ENCODE measurements around the gene CAPN1. TPM values are rescaled to one million over a fixed set of nuclear protein-coding genes. Genes with fewer than 3 reads are reported as not detected.

CAPN1 gene
- total RNA-seq, 1 donor from 2014 or later, result 87.1 TPM

DNA sequence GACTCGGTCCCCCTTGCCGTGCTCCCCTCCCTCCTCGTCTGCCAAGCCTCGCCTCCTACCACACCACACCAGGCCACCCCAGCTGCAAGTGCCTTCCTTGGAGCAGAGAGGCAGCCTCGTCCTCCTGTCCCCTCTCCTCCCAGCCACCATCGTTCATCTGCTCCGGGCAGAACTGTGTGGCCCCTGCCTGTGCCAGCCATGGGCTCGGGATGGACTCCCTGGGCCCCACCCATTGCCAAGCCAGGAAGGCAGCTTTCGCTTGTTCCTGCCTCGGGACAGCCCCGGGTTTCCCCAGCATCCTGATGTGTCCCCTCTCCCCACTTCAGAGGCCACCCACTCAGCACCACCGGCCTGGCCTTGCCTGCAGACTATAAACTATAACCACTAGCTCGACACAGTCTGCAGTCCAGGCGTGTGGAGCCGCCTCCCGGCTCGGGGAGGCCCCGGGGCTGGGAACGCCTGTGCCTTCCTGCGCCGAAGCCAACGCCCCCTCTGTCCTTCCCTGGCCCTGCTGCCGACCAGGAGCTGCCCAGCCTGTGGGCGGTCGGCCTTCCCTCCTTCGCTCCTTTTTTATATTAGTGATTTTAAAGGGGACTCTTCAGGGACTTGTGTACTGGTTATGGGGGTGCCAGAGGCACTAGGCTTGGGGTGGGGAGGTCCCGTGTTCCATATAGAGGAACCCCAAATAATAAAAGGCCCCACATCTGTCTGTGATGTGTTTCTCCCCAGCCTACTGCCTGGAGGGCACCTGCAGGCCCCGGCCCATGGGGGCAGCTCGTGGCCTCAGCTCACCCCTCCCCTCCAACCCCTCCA lies 29.8 kb downstream of the CAPN1 start:
- Mint-ChIP-seq H3K36me3 (ENCODE audit: low read depth) (peaks cover 24% of the 10 kb centered on the region), H3K27me3 (peaks cover 6% of the 10 kb centered on the region), H3K9me3 (peaks cover 6% of the 10 kb centered on the region), H3K27ac (no peak overlapping the region), H3K4me3 (no peak overlapping the region), H3K4me1 (peaks cover 20% of the 10 kb centered on the region)
- DNase-seq, result no peak
- intact Hi-C loops (cut with micrococcal nuclease), result no loop called here

DNA sequence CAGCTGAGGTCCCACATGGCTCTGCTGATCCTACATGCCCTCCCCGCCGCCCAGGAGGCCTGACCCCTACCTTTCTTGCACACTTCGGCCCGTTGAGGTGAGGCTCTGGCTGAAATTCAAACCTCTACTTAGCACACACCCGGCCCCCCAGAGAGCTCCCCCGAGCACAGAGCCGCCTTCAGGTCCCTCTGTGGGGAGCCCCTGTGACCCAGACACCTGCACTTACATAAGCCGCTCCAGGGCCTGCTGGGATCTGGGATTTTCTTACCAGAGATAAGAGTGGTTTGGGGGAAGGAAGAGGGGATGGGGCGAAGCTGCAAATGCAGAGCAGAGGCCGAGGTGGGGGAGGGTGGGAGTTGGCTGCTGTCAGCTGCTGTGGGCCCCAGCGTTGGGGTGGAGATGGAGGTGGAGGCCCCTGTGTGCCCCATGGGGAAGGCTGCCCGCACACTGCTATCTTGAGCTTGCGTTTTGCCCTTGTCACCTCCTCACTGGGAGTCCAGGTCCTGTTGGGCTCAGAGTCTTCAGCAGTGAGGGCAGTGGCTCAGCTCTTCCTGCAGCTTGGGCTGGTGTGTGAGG lies 30.6 kb downstream of the CAPN1 start:
- H3K4me1 Mint-ChIP-seq, result peaks cover 20% of the 10 kb centered on the region
- no peak for DNase-seq
- H3K36me3 Mint-ChIP-seq (ENCODE audit: low read depth), result peaks cover 20% of the 10 kb centered on the region
- intact Hi-C loops (cut with micrococcal nuclease), result no loop called here
- H3K27ac Mint-ChIP-seq, result no peak overlapping the region
- H3K9me3 Mint-ChIP-seq, result peaks cover 6% of the 10 kb centered on the region
- H3K4me3 Mint-ChIP-seq, result no peak overlapping the region
- H3K27me3 Mint-ChIP-seq, result peaks cover 6% of the 10 kb centered on the region

DNA sequence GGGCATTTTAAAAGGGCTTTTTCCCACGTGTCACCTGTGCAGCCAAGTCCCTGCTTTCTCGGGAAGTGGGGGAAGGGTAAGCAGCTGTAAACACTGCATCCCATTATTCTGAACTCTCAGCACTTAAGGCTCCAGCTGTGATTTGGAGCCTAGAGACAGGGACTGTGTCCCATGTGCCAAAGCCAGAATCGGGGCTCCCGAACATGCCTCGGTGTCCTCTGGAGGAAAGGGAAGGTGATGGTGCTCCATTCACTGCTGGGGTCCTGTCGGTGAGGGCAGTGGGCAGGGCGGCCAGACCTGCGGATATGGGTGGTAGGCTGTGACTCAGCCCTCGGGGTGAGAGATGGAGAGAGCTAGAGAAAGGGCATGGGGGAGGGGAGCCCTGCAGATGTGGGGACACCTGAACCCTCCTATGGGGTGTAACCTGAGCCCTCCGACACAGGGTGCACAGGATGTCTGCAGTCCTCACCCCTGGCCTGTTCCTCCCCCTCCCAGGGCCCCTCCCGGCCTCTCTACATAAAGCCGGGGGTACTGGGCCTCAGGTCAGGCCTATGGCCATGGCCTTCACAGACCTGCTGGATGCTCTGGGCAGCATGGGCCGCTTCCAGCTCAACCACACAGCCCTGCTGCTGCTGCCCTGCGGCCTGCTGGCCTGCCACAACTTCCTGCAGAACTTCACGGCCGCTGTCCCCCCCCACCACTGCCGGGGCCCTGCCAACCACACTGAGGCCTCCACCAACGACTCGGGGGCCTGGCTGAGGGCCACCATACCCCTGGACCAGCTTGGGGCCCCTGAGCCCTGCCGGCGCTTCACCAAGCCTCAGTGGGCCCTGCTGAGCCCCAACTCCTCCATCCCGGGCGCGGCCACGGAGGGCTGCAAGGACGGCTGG lies 31.8 kb downstream of the CAPN1 start:
- H3K27ac Mint-ChIP-seq, result peak overlapping the region; percentile 13
- peaks cover 6% of the 10 kb centered on the region for H3K27me3 Mint-ChIP-seq
- H3K9me3 Mint-ChIP-seq, result peaks cover 6% of the 10 kb centered on the region
- DNase-seq, result no peak
- intact Hi-C loops (cut with micrococcal nuclease), result no loop called here
- H3K4me3 Mint-ChIP-seq, result no peak overlapping the region
- H3K4me1 Mint-ChIP-seq, result peaks cover 20% of the 10 kb centered on the region
- H3K36me3 Mint-ChIP-seq (ENCODE audit: low read depth), result peaks cover 20% of the 10 kb centered on the region

DNA sequence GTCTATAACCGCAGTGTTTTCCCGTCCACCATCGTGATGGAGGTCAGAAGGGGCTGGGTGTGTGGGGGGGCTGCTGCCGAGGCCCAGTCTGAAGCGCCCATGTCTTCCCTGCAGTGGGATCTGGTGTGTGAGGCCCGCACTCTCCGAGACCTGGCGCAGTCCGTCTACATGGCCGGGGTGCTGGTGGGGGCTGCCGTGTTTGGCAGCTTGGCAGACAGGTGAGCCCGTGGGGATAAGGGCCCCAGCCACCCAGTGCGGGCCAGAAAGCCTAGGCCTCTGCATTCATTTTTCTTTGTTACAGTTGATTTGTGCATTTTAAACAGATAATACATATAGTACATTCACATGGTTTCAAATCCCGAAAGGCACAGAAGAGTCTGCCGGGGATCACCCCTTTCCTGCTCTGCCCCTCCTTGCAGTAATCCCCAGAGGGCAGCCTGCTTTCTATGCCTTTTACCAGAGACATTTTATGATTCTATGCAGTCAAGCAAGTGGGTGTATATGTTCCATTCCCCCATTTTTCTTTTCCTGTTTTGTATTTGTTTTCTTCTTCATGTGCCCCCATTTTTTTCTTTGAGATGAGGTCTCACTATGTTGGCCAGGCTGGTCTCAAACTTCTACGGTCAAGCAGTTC lies 32.6 kb downstream of the CAPN1 start:
- intact Hi-C loops (cut with micrococcal nuclease), result no loop called here
- DNase-seq, result no peak
- Mint-ChIP-seq H3K4me1 (peaks cover 16% of the 10 kb centered on the region), H3K27ac (peak overlapping the region; percentile 64), H3K36me3 (ENCODE audit: low read depth) (peaks cover 16% of the 10 kb centered on the region), H3K9me3 (peaks cover 6% of the 10 kb centered on the region), H3K4me3 (no peak overlapping the region), H3K27me3 (peaks cover 6% of the 10 kb centered on the region)

DNA sequence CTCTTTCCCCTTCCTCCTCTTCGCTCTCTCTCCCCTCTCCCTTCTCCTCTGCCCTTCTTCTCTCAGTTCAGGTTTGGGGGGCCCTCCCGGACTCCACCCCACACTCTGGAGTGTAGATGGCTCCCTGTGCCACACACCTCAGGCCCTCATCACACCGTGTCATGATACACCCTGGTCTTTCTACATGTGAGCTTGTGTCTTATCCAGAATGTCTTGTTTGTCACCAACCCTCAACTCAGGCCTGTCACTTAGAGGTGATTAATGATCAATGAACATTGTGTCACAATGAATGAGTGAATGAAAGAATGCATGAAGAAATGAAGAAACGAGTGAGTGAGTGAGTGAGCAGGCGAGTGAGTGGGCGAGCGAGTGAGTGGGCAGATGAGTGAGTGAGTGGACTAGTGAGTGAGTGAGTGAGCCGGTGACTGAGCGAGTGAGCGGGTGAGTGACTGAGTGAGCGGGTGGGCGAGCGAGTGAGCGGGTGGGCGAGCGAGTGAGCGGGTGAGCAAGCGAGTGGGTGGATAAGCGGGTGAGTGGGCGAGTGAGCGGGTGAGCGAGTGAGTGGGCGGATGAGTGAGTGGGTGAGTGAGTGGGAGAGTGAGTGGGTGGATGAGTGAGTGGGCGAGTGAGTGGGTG lies 33.8 kb downstream of the CAPN1 start:
- peaks cover 6% of the 10 kb centered on the region for H3K9me3 Mint-ChIP-seq
- H3K4me1 Mint-ChIP-seq, result peaks cover 21% of the 10 kb centered on the region
- H3K4me3 Mint-ChIP-seq, result peak overlapping the region; percentile 71
- intact Hi-C loops (cut with micrococcal nuclease), result no loop called here
- peaks cover 15% of the 10 kb centered on the region for H3K36me3 Mint-ChIP-seq (ENCODE audit: low read depth)
- peaks cover 6% of the 10 kb centered on the region for H3K27me3 Mint-ChIP-seq
- peak; percentile 58 for DNase-seq
- H3K27ac Mint-ChIP-seq, result peak overlapping the region; percentile 97

DNA sequence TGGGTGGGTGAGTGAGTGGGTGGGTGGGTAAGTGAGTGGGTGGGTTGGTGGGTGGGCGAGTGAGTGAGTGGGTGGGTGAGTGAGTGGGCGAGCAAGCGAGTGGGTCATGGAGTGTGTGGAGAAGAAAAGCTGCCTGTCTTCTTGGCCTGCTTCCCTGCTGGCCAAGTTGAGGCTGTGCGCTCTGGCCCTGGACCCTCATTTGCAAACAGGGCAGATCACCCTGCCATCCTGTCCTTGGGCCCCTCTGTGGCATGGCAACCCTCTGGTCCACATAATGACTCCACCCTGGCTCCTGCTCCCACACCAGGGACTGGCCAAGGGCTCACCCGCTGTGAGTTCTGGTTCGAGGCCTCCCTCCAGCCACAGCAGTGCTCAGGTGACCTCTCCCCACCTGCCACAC lies 35.1 kb downstream of the CAPN1 start:
- peaks cover 8% of the 10 kb centered on the region for H3K36me3 Mint-ChIP-seq (ENCODE audit: low read depth)
- DNase-seq, result no peak
- H3K27ac Mint-ChIP-seq, result peak overlapping the region; percentile 74
- no peak overlapping the region for H3K4me3 Mint-ChIP-seq
- H3K9me3 Mint-ChIP-seq, result peaks cover 6% of the 10 kb centered on the region
- peaks cover 21% of the 10 kb centered on the region for H3K4me1 Mint-ChIP-seq
- peaks cover 6% of the 10 kb centered on the region for H3K27me3 Mint-ChIP-seq
- intact Hi-C loops (cut with micrococcal nuclease), result no loop called here

DNA sequence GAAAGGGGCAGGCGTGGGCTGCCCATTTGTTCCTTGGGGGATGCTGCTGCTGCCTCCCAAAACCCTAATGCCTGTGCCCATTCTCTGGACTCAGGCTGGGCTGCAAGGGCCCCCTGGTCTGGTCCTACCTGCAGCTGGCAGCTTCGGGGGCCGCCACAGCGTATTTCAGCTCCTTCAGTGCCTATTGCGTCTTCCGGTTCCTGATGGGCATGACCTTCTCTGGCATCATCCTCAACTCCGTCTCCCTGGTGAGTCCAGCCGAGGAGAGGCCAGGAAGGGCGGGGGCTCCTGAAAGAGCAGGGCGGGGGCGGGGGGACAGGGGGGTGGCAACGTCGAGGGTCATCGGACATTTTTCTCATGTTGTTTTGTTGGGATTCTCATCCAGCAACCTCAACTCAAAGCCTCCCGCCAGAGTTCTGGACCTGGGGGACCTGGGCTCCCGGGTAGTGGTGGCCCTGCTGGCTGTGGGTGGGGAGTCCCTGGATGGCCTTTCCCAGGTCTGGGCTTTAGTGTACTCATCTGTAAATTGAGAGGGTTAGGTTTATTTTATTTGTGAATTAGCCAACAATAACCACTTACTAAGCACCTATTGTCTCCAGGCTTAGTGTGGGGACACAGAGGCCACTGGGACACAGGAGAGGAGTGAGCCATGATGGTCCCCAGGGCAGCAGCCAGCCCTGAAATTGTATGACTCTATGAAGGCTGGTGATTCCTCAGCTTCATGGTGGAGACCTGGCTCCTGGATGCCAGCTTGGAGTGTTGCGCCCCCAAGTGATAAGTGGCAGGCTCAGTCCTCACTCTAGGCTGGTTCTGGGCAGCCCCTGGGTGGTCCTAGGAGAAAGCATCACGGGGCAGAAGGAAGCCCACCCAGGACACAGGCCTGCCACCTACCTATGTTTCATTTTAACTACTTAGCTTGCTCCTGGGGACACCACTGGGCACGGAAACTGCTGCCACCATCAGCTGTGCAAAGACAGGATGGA lies 36.0 kb downstream of the CAPN1 start:
- H3K9me3 Mint-ChIP-seq, result peaks cover 6% of the 10 kb centered on the region
- intact Hi-C loops (cut with micrococcal nuclease), result no loop called here
- H3K4me1 Mint-ChIP-seq, result peaks cover 21% of the 10 kb centered on the region
- peaks cover 6% of the 10 kb centered on the region for H3K27me3 Mint-ChIP-seq
- no peak for DNase-seq
- no peak overlapping the region for H3K4me3 Mint-ChIP-seq
- peaks cover 8% of the 10 kb centered on the region for H3K36me3 Mint-ChIP-seq (ENCODE audit: low read depth)
- peak overlapping the region; percentile 74 for H3K27ac Mint-ChIP-seq

DNA sequence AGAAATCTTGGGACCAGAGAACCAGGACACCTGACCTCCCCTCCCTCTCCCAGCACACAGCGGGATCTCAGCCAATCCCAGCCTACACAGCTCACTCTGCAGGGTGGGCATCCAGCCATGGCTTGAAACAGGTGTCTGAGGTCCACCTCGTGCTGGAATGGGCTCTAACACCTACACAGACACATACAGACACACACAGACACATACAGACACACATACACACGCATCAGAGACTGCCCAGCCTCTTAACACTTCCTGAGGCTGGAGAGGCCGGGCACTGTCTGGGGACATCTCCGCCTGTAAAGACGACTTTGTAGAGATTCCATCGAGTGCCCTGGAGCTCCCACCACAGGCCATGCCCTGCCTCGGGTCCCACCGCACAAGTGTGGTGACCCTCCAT lies 36.7 kb downstream of the CAPN1 start:
- Mint-ChIP-seq H3K36me3 (ENCODE audit: low read depth) (peaks cover 8% of the 10 kb centered on the region), H3K27ac (no peak overlapping the region), H3K27me3 (peaks cover 6% of the 10 kb centered on the region), H3K4me3 (no peak overlapping the region), H3K4me1 (peaks cover 19% of the 10 kb centered on the region), H3K9me3 (peaks cover 6% of the 10 kb centered on the region)
- intact Hi-C loops (cut with micrococcal nuclease), result no loop called here
- DNase-seq, result no peak

DNA sequence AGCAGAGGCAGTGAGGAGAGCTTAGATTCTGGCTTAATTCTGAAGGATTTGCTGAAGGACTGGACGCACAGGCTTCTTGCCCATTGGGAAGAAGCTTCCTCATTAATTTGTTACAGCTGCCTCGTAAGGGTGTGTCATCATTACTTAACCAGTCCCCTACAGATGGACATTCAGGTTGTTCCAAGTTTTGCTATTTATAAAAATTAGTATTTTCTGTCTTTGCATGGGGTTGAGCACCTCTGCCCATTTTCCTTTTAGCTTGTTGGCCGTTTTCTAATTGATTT lies 38.1 kb downstream of the CAPN1 start:
- H3K9me3 Mint-ChIP-seq, result peaks cover 6% of the 10 kb centered on the region
- peaks cover 9% of the 10 kb centered on the region for H3K27me3 Mint-ChIP-seq
- no peak overlapping the region for H3K27ac Mint-ChIP-seq
- no peak for DNase-seq
- H3K4me3 Mint-ChIP-seq, result no peak overlapping the region
- H3K36me3 Mint-ChIP-seq (ENCODE audit: low read depth), result peaks cover 7% of the 10 kb centered on the region
- H3K4me1 Mint-ChIP-seq, result peaks cover 16% of the 10 kb centered on the region
- intact Hi-C loops (cut with micrococcal nuclease), result no loop called here

DNA sequence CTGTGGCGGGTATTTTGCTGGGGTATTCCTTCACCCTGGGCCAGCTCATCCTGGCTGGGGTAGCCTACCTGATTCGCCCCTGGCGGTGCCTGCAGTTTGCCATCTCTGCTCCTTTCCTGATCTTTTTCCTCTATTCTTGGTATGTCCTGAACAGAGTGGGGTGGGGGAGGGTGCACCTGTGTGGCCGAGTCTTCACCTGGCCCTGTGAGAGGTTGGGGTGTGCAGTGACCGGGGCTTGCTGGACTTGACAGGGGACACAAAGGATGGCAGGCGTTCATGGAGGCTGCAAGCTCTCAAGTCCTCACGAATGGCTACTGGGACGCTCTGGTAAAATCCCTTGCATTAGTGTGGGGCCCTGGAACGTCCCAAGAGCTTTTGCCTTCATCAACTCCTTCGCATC lies 39.3 kb downstream of the CAPN1 start:
- intact Hi-C loops (cut with micrococcal nuclease), result no loop called here
- H3K27me3 Mint-ChIP-seq, result peaks cover 10% of the 10 kb centered on the region
- peaks cover under 1% of the 10 kb centered on the region for H3K36me3 Mint-ChIP-seq (ENCODE audit: low read depth)
- DNase-seq, result no peak
- H3K4me3 Mint-ChIP-seq, result no peak overlapping the region
- peaks cover 14% of the 10 kb centered on the region for H3K4me1 Mint-ChIP-seq
- no peak overlapping the region for H3K27ac Mint-ChIP-seq
- H3K9me3 Mint-ChIP-seq, result no peaks in the 10 kb centered on the region

DNA sequence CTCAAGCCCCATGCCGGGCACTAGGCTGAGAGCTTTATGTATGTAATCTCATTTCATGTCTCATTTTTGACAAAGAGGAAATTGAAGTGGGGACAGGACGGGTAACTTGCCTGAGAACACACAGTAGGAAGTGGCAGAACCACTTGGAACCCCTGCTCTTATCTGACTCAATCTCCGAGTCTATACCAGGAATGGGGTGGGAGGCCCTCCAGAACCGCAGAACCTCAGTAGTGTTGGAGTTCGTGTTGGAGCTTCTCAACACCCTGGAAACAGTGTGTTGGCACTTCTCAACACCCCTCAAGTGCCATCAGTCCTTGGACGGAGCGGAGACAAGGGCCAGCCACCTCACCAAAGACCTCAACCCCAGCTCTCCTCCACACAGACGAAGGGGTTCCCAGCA lies 41.3 kb downstream of the CAPN1 start:
- Mint-ChIP-seq H3K27ac (no peak overlapping the region), H3K4me3 (no peak overlapping the region), H3K9me3 (no peaks in the 10 kb centered on the region), H3K36me3 (ENCODE audit: low read depth) (no peaks in the 10 kb centered on the region), H3K27me3 (peaks cover 23% of the 10 kb centered on the region), H3K4me1 (peaks cover 14% of the 10 kb centered on the region)
- DNase-seq, result no peak
- intact Hi-C loops (cut with micrococcal nuclease), result no loop called here

DNA sequence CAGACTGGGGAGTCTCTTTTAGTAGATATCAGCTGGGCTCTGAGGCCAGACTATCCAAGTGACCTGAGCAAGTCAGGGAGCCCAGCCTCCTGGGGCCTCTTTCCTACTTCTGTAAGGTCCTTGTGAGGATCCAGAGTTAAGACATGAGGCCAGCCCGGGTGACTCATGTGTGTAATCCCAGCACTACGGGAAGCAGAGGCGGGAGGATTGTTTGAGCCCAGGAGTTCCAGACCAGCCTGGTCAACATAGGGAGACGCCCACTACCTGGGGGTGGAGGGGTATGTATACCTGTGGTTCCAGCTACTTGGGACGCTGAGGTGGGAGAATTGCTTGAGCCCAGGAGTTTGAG lies 43.2 kb downstream of the CAPN1 start:
- H3K9me3 Mint-ChIP-seq, result no peaks in the 10 kb centered on the region

More for the DNA sequence above, 43.2 kb downstream of the CAPN1 start:
- DNase-seq, result no peak
- intact Hi-C loops (cut with micrococcal nuclease), result loop anchor here (5.0 kb wide), 2 partner anchors 37 to 92 kb away; partner anchors contain the start of gene POLA2
- Mint-ChIP-seq H3K36me3 (ENCODE audit: low read depth) (no peaks in the 10 kb centered on the region), H3K27ac (no peak overlapping the region), H3K4me3 (peak overlapping the region; percentile 85), H3K27me3 (peaks cover 26% of the 10 kb centered on the region), H3K4me1 (peaks cover 9% of the 10 kb centered on the region)
